Activated CD4-positive, alpha-beta T cell treated with anti-CD3 and anti-CD28 coated beads for 24 hours (primary cell): ENCODE measurements around the gene BTG3.

Experiments used
- DNase-seq, 2 donors: peaks; one replicate each; pipeline ENCODE4 v3.0.0-alpha.2; 2020; ENCODE audit warnings: low read depth in 2 of 2

Gene BTG3, protein sequence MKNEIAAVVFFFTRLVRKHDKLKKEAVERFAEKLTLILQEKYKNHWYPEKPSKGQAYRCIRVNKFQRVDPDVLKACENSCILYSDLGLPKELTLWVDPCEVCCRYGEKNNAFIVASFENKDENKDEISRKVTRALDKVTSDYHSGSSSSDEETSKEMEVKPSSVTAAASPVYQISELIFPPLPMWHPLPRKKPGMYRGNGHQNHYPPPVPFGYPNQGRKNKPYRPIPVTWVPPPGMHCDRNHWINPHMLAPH

DNA sequence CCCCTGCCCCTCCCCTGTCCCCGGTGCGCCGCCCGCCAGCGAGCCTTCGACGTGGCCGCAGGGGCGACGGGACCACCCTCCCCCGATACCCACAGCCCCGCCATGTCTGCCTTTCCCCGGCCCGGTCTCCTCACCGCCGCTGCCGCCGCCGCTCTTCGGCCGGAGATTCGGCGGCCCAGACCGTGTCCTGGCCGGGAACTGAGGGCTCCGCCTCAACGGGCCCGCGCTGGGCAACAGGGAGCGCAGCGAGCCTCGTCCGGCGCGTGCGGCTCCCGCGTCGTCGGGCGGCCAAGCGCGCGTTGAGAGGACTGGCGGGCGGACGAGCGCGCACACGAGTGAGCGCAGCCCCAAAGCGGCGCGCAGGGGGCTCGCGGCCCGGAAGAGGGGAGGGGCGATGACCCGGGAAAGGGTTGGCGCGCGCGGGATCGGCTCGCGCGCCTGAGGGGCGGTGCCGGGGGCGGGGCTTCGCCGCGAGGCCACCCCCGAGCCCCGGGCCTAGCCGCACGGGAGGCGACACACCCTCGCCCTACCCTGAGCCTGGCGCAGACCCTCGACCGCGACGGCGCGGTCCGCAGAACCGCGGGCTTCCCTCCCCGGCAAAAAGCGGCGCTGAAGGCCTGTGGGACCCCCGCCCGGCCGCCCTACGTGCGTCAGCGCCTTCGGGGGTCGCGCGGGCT, at the start of gene BTG3:
Gene BTG3, minus strand, starts transcription at position 337 of the 677 bp plus-strand sequence. CDS start 3,757 bp downstream, outside the sequence.
- DNase-seq: peak; percentile 67 to 73

DNA sequence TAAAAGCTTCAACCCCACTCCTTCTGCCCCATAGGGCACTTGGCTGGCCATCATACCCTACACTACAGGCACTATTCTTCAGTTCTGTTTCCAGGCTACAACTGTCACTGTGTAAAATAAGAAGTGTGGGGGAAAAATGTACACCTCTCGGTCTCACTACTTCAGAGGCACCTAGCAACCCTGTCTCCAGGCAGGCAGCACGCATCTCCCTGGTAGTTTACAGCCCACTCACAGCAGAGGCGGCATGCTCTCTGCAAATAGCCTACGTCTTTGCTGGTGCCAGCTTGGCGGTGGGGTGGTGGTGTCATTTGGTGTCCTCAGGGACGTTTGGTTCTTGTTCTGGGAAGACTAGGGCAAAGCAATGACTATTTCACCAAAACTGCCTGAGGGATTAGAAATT, 48.2 kb upstream of the BTG3 start:
- DNase-seq: no peak

DNA sequence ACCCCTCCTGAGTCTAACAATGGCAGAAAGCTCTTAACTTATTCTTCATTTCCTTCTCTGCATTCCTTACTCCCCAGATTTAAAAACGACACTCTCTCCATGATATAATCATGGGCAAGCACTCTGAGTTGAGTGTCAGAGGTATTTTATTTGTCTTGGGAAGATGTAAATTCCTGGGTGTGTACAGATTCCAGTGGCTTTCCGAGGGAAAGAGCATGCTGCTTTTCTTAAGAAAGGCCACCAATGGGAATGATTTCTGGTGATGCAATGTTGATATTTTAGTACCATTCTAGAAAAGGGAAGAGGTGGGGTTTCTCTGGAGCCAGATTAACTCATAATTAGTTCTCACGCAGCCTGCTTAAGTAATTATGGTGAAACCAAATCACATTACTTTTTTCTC, 47.8 kb upstream of the BTG3 start:
- DNase-seq: no peak

DNA sequence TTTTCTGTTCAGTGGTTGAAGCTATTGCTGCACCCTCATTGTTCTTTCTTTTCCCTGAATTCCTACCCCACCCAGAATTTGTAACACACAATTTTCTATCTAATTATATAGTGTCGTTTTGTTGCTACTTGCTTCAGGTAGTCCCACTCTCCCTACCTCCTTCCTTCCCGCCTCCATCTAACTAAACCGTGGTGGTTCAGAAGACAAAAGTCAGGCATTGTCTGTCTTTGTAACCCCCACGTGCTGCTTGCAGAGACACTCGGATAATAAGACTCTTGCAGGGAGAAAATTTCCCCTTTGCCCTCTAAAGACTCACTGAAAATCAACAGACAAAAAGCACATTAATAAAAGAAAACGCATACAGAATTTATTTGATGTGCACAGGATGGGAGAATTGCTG, 46.2 kb upstream of the BTG3 start:
- no peak for DNase-seq

DNA sequence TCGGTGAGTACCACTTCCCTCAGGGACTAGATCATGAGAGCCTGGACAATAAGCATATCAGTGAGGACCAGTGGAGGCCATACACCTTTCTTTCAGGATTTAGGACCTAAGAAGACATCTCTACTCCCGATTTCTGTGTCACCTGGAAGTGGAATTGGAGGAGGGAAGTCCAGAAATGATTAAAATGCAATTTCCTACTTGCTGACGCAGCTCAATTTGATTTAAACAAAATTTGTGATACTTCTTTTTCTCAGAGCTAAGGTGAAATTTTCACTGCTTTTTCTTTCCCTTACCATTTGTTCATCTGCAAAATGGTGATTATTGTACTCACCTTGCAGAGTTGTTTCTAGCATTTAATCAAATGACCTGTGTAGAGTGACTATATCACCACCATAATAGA, 38.8 kb upstream of the BTG3 start:
- DNase-seq: no peak

DNA sequence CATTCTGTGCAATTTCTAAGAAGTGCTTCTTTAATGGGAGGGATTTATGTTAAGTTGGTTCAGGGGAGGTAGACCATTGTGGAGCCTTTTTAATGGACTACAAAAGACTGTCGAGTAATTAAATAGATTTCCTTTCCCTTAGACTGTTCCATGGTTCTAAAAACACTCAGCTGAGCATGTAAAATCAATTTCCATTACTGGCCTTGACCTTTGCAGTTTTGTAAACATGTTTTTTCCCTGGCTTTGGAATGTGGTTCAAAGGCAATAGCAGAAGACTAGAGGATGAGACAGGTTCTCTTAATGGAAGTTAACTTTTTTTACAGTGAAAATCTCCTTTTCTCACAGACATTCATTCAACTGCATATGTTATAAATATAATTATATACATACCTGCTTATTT, 37.6 kb upstream of the BTG3 start:
- DNase-seq: no peak

DNA sequence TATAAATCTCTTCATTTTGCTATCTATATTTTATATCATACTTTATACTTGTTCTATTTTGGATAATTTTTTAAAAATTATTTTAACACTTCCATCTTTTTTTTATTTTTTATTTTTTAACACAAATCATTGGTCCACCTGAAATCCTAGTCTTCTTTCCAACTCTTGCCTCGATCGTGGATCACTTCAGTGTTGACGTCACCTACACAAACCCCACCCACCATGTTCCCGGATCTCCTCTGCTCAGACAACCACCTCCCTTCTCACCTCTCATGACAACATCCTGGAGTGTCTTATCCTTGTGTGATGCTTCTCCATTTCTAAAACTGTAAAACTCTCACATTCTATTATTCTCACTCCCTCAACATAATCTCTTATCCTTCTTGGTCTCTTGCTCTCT, 34.1 kb upstream of the BTG3 start:
- no peak for DNase-seq

DNA sequence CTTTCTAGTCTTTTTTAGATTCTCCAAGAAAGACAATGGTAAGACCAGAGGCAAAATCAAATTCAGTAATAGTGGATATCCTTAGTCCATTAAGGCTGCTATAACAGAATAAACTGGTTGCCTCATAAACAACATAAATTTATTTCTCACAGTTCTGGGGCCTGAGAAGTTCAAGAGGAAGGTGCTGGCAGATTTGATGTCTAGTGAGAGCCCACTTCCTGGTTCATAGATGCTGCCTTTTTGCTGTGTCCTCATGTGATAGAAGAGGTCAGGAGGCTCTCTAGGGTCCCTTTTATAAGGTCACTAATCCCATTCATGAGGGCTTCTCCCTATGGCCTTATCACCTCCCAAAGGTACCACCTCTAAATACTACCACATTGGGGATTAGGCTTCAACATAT, 31.5 kb upstream of the BTG3 start:
- DNase-seq: no peak

DNA sequence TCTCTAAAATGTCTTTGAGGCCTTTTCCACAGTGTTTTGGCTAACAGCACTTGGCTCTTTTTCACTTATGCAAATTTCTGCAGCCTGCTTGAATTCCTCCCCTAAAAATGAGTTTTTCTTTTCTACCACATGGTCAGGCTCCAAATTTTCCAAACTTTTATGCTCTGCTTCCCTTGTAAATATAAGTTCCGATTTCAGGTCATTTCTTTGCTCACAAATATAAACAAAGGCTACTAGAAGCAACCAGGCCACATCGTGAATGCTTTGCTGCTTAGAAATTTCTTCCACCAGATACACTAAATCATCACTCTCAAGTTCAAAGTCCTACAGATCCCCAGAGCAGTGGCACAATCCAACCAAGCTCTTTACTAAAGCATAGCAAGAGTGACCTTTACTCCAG, 28.1 kb upstream of the BTG3 start:
- DNase-seq: no peak

DNA sequence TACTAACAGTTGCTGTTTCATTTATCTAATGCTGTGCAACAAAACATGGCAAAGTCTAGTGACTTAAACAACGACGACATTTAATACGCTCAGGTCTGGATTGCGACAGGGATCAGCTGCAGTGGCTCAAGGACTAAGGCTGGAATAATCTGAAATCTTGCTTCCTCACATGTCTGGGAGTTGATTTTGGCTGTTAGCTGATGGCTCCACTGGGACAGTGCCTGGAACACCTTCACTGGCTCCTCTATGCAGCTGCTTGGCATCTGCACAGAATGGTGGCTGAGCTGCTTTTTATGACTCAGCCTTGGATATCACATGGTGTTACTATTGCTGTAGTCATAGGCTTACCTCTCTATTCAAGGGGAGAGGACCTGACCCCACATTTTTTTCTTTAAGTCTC, 24.0 kb upstream of the BTG3 start:
- DNase-seq: no peak

DNA sequence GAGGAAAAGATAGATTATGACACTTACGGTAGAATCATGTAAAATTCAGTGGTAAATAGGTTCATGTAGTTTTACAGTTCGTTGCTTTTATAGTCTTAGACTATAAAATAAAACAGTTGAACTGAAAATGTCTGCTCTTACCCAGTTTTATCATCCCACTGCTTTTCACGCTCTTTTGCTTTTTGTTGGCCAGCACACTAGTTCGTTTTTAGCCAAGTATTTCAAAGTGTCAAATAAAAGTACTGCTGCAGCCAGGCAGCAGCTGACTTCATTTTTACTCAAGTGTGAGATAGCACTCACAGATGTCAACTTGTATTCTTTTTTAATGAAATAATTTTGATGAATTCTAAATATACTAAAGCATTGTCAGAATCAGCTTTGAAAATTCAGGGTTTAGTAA, 18.5 kb upstream of the BTG3 start:
- no peak for DNase-seq

DNA sequence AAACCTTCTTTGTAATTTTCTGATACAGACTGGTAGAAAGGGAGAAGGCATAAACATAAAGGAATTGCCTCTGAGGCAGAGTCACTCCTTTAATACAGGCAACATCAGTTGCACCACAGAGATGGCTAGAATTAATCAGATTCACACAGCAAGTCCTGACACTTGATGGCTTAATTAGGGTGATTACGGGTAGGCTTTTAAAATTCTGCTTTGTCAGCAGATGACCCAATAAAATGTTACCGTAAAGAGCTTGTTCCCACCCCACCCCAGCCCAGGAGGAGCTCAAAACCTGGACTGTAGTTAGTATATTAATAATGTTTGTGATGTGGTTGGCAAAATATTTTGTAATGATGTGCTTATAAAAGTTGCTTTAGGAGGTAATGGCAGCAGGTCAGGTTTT, 9.3 kb upstream of the BTG3 start:
- DNase-seq: no peak

DNA sequence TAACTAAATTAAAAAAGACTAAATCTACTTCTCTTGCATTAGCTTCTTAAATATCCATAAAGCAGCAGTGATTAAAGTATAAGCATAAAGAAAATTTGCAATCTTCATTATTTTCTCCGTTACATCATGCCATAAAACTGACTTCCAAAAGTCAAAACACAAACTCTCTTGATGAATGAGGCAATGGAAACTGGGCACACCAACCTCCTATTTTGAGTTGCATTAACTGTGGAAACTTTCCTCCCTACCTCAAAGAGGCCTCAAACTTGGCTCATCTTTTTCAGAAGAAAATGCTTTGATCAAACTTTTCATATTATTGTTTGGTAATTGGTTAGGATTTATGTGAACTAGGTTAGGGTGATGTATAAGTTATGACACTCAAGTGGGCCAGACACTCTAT, 4.1 kb upstream of the BTG3 start:
- no peak for DNase-seq

DNA sequence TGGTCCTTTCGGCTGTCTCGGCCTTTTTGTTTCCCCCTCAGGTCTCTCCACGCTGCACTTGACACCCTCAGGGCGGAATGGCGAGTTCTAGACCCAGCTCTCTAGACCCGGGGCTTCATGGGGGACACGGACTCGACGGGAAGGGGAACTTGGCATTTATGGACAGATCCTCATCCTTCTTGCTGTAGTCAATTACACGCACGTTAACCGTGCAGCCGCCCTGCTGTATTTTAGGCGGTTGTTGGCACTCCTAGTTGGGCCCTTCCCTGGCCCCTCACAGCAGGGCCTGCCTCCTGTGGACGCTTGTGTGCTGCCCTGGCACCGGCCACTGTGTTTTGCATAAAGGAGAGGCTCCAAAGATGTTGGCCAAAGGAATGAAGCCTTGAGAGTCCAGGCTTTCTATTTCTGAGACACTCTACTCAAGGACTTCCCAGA, 558 bp upstream of the BTG3 start:
- DNase-seq: no peak

DNA sequence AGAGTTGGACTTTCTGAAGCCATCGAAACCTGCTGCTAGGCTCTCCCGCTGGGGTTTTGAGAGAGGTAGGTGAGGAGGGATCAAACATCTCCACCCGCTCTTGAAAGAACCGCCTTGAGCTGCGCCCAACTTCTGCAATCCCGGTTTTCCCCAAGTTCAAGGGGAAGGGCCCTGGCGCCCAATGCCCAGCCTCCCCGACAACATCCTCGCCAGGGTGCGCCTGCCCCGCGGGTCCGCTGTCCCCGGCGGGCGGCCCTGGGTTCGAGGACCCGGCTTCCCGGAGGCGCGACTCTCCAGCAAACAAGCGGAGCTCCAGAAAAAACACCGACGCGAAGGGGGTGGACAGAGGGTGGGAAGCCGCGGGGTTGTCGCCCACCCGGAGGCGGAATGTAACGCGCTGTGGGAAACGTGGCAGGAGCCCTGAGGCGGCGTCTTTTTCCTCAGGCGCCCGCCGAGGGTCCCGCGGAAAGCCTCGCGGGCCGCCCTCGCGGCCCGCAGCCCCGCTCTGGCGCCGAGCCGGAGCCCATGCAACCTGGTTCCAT, 607 bp downstream of the BTG3 start:
- peak in 1 of 2 donors; percentile 2 for DNase-seq

DNA sequence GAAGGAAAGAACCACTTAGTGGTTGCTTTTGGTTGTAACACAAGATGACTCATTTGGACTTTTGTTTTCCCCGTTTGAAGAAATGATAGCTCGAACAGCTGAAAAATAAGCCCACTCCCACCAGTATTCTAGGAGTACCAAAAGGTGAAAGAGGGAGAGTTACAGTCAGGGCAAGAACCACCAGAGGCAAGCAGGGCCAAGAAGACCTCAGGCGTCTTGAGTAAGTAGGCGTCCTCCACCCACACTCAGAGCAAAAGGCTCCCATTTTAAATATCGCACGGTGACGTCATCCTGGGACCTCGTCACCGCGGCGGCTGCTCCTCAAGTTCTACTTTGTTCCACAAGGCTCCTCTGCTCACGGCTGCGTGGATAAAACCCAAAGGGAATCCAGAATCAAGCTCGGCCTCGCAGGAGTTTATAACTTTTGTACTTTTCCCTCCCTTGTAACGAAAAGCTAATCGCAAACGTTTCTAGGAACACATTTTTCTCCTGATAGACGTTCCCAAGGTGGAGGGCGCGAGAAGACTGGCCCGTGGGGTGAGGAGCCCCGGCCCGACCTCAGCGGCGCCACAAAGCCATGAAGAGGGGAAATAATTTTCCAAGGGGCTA, 1.2 kb downstream of the BTG3 start:
- DNase-seq: peak; percentile 68 to 69

DNA sequence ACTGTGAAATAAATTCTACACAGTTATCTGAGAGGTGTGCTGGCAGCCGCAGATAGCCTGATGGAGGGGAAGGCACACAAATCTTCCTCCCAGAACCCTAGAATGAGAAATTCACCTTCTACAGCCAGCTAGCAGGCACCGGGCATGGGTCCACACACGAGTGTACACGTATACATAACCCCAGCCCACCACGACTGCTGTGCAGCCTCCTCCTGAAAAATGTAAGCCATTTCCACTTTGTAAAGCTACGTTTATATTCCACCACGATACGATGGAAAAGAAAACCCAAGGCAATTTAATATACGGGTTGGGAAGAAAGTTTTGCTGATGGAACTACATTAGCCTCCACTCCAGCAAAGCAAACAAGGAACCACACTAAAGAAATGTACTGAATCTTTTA, 1.8 kb downstream of the BTG3 start:
- no peak for DNase-seq

DNA sequence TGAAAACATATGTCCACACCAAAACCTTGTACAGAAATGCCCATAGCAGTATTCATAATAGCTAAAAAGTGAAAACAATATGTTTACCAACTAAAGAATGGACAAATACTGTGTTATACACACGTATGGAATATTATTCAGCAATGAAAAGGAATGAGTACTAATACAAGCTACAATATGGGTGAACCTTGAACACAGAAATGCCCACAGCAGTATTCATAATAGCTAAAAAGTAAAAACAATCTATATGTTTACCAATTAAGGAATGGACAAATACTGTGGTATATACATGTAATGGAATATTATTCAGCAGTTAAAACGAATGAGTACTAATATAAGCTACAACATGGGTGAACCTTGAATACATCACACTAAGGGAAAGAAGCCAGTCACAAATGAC, 3.0 kb downstream of the BTG3 start:
- DNase-seq: no peak

DNA sequence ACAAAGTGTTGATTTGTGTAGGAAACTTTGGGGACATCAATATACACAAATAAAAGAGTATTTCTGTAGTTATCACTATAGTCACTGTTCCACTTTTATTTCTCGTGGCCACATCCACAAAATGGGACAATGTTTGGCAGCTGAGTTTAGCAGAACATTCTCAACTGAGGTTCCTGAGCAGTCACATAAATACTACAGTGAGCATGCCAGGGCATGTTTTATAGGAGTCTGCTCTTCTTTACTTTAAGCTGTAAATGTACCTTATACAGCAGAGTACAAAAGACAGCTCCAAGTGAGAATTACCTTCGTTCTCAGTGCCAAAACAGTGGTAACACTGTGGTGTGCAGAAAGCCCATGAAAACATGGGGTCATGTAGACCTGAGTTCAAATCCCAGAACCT, 5.0 kb downstream of the BTG3 start:
- no peak for DNase-seq

DNA sequence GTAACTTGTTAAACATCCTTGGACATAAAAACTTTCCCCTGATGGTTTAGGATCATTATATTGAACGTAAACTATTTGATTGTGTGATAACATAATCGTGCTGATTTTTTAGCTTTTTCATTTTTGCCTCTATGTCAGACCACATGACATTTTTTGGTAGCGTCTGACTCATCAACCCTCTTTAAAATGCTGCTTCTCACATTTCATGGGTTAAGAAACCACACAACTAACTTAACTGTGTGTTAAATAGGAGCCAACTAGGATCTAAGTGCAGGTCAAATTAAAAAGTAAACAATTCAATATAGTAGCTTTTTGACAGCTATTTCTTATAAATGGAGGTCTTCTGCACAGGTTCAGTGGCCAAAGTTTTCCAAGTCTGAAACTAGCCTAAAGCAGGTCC, 9.8 kb downstream of the BTG3 start:
- DNase-seq: no peak

DNA sequence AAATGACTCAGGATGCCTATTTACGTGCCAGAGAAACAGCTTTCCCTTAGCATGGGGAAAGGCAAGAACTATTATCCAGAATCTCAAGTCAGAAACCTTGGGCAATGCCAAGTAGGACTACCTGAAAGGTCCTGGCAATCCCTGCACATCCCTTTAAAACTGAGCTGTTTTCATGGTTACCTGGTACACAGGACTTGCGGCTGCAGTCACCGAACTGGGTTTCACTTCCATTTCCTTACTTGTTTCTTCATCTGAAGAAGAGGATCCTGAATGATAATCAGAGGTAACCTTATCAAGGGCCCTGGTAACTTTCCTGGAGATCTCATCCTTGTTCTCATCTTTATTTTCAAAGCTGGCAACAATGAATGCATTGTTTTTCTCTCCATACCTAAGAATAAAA, 14.3 kb downstream of the BTG3 start:
- DNase-seq: no peak

DNA sequence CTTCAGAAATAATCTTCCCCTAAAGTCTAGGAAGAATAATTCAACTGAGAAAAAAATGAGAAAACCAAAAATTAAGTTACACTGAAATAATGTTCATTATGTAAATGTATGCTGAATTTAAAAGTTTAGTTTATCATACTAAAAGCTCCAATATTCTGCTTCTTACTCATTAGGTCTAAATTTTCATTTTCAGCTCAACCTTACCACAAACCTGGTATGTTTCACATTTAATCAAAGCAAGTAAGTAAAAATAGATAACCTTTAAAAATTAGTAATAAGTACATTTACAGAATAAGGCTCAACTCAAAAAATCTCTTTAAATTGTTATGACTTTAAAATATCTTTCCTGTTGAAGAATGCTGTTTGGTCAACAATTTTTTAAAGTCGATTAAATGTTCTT, 15.0 kb downstream of the BTG3 start:
- DNase-seq: no peak

DNA sequence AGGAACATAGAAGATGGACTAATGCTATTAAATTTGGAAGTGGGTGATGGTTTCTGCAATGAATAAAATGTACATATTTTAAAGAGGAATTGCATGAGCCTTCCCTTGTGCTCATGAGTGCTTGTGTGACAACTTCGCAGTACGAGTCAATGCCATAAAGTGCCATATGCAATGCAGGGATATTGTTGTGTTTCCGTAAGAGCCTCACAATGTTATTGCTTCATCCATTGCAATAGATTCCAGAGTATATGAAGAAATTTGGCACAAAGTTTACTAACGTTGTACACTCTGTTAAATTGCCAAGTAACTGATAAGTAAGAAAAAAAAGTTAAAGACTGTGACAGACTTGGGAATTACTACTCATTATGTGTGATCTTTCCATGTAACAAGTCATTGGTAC, 22.3 kb downstream of the BTG3 start:
- no peak for DNase-seq
